Natural killer cell (primary cell): ENCODE results near the gene PLEKHG5. TPM values are rescaled to one million over a fixed set of nuclear protein-coding genes. Genes with fewer than 3 reads are reported as not detected.
A peak's percentile ranks its signal among the peaks of the same experiment; 100 is the strongest.
"Not testable (repeated sequence)": the region's sequence is repeated elsewhere in the genome, so short reads cannot be mapped to it uniquely, and the experiment has no call there.

Experiments
- ATAC-seq, 3 donors: fragments of 150-1000 bp in 2 of 3; fragments of 200-7000 bp in 1 of 3; cut with Tn5 transposase; 1 replicate in 1 of 3; 2 replicates in 2 of 3; pipeline ENCODE4 v1.10.0; 2021; ENCODE audit warnings: mild to moderate bottlenecking in 2 of 3, moderate library complexity in 2 of 3
- DNase-seq, 2 donors: peaks; one replicate each; pipeline versions ENCODE4 v3.0.0 to v3.0.0-alpha.2; 2013 to 2021; ENCODE audit warnings: mixed read lengths in 1 of 2
- H3K27ac ChIP-seq: one replicate; pipeline ENCODE4 v1.5.1; 2013; ENCODE audit warnings: mild to moderate bottlenecking, low read length
- H3K27me3 ChIP-seq: one replicate; pipeline ENCODE4 v1.6.1; 2013; ENCODE audit warnings: low read length; ENCODE audit not compliant: control insufficient read depth, insufficient read depth
- H3K36me3 ChIP-seq: one replicate; pipeline ENCODE4 v1.6.1; 2013; ENCODE audit warnings: low read length; ENCODE audit not compliant: control insufficient read depth, insufficient read depth
- H3K4me1 ChIP-seq: one replicate; pipeline ENCODE4 v1.6.1; 2013; ENCODE audit warnings: low read length; ENCODE audit not compliant: control insufficient read depth, insufficient read depth
- H3K4me3 ChIP-seq: one replicate; pipeline ENCODE4 v1.5.1; 2013; ENCODE audit warnings: low read length
- H3K9me3 ChIP-seq: one replicate; pipeline ENCODE4 v1.6.1; 2013; ENCODE audit warnings: low read length; ENCODE audit not compliant: control insufficient read depth, insufficient read depth
- H3K27ac Mint-ChIP-seq, 2 donors: one replicate each; pipeline ENCODE4 v1.8.0; 2022; ENCODE audit warnings: mild to moderate bottlenecking in 2 of 2, mixed read lengths in 2 of 2, moderate library complexity in 1 of 2
- H3K27me3 Mint-ChIP-seq, 2 donors: one replicate each; pipeline ENCODE4 v1.8.0; 2022; ENCODE audit warnings: low read depth in 2 of 2, mixed read lengths in 2 of 2
- H3K36me3 Mint-ChIP-seq: one replicate; pipeline ENCODE4 v1.8.0; 2022; ENCODE audit warnings: mixed read lengths
- H3K4me1 Mint-ChIP-seq, 2 donors: one replicate each; pipeline ENCODE4 v1.8.0; 2022; ENCODE audit warnings: mixed read lengths in 2 of 2
- H3K4me3 Mint-ChIP-seq: one replicate; pipeline ENCODE4 v1.8.0; 2022; ENCODE audit warnings: mild to moderate bottlenecking, moderate library complexity, mixed read lengths
- H3K9me3 Mint-ChIP-seq, 2 donors: one replicate each; pipeline ENCODE4 v1.8.0; 2022; ENCODE audit warnings: mixed read lengths in 2 of 2
- WGBS: methylation state at CpG from one replicate; pipeline ENCODE4 v1.1.7; 2013; ENCODE audit warnings: missing lambda C conversion rate; ENCODE audit not compliant: insufficient coverage; 5-methylcytosine and 5-hydroxymethylcytosine counted together
- intact Hi-C: fragments of 100-400 bp; cut with micrococcal nuclease; formaldehyde crosslinking; loops from one replicate; pipeline ENCODE4 v1.14.2; 2022
- total RNA-seq, 4 donors: library from RNA; stranded (reverse); fragments of 120-200 nt in 1 of 4; gene quantifications; one replicate each; pipeline versions ENCODE4 v1.2.3 to v1.2.4, GENCODE V29; 2013 to 2022
- TF ChIP-seq, protein P1 (sequence below): fragments of 200-600 bp; IDR thresholded peaks from one replicate; pipeline ENCODE4 v1.8.0; 2022; ENCODE audit warnings: antibody characterized with exemption

The PLEKHG5 gene
- total RNA-seq, 3 donors from 2014 or later (not counting 1 experiment from before 2014, with no cell fraction given): 0.16 to 1.1 (median 0.54) TPM

DNA sequence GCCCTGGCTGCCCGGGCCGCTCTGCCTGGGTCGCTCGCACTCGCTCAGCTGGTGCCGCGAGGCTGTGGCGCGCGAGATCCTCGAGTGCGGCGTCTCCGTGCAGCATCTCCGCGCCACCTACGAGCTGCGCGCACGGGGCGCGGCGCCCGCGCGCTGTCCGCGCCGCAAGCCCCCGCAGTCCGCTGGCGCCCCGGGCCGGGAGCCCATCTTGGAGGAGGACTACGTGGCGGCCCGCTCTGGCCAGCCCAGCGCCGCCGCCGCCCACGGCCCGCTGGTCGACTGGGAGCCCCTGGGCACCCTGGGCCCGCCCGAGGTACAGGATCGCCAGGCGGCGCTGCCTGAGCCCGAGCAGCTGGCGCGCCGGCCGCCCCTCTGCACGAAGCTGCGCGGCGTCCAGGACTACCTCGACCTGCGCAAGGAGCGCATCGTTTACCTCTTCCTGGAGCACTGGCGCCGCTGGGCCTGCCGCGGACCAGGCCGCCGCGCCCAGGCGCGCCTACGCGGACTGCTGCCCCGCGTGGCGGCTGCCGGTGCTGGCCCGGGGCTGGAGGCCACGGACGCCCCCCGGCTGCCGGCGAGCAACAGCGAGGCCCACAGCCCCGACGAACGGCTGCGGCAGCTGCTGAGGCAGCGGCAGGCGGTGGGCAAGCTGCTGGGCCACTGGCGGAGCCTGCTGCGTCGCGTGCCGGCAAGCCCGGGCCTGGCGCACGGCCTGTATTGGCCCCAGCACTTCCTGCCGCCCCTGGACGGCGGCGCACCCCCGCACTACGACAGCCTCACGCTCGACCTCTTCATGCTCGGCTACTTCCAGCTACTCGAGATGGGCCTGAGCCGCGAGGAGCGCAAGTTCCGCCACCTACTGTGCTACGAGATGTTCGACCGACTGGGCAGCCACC is 36.4 kb downstream of the PLEKHG5 start:
- no peaks in the 10 kb centered on the region for H3K36me3 Mint-ChIP-seq
- no peak overlapping the region for H3K4me3 ChIP-seq
- H3K27me3 Mint-ChIP-seq: peaks cover 22 to 28% of the 10 kb centered on the region in 2 donors
- peaks cover 8% of the 10 kb centered on the region for H3K4me1 ChIP-seq
- peak in 1 of 2 donors; percentile 71 for DNase-seq
- H3K9me3 Mint-ChIP-seq: no peaks in the 10 kb centered on the region
- ATAC-seq: peak; percentile 23 to 40 (median 29)
- H3K9me3 ChIP-seq: no peaks in the 10 kb centered on the region
- 6% methylated on average over 115 of the region's 115 CpGs for WGBS
- no peaks in the 10 kb centered on the region for H3K27me3 ChIP-seq
- no peak overlapping the region for H3K4me3 Mint-ChIP-seq
- TF ChIP-seq, protein P1, sequence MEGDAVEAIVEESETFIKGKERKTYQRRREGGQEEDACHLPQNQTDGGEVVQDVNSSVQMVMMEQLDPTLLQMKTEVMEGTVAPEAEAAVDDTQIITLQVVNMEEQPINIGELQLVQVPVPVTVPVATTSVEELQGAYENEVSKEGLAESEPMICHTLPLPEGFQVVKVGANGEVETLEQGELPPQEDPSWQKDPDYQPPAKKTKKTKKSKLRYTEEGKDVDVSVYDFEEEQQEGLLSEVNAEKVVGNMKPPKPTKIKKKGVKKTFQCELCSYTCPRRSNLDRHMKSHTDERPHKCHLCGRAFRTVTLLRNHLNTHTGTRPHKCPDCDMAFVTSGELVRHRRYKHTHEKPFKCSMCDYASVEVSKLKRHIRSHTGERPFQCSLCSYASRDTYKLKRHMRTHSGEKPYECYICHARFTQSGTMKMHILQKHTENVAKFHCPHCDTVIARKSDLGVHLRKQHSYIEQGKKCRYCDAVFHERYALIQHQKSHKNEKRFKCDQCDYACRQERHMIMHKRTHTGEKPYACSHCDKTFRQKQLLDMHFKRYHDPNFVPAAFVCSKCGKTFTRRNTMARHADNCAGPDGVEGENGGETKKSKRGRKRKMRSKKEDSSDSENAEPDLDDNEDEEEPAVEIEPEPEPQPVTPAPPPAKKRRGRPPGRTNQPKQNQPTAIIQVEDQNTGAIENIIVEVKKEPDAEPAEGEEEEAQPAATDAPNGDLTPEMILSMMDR: no peak
- H3K36me3 ChIP-seq: no peaks in the 10 kb centered on the region
- peaks cover 7 to 15% of the 10 kb centered on the region in 2 donors for H3K4me1 Mint-ChIP-seq
- no peak overlapping the region for H3K27ac ChIP-seq
- no peak overlapping the region for H3K27ac Mint-ChIP-seq
- intact Hi-C loops: no loop called here

DNA sequence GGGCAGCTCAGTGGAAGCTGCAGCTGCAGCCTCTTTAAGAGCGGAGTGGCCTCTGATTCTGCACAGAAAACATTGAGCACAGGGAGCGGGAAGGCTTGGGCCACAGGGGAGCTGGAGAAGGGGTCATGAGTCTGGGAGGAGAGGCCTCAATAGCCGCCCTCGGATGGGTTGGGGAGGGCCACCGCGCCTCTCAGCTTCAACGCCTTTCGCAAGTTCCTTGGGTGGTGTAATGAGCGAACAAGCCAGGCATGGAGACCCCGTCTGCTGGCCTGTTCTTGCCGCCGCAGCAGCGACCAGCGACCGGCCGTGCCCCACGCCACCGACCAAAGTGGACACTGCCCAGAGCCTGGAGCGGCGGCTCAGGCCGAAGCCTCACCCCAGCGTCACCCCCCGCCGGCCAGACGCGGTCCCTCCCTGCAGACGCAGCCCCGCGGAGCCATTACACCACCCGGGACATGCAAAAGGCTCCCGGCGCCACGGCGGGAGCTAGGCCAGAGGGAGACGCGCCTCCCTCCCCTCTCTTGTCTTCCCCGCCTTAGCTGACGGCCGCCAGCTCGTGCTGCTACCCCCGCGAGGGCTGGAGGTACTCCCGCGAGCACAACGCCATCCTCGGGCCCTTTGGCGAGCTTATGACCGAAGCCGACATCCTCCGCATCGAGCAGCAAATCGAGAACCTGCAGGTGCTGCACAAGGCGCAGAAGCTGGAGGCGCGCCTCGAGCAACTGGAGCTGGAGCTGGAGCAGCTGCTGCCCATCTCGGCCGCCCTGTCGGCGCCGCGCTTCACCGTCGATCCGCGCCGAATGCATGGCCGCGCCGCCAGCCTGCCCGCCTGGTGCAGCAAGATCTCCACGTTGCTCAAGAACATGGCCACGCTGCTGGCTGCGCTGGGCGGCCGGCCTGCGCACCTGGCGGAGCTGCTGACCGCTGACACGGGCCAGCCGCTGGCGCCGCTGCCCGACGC is 37.3 kb downstream of the PLEKHG5 start:
- H3K27ac Mint-ChIP-seq, H3K27me3 ChIP-seq, H3K4me3 ChIP-seq, H3K9me3 Mint-ChIP-seq, H3K4me3 Mint-ChIP-seq, H3K4me1 ChIP-seq, H3K4me1 Mint-ChIP-seq, intact Hi-C loops, DNase-seq, H3K27ac ChIP-seq, ATAC-seq, H3K9me3 ChIP-seq, H3K36me3 Mint-ChIP-seq, H3K36me3 ChIP-seq: not testable (repeated sequence)
- WGBS: 17% methylated on average over 85 of the region's 85 CpGs
- peaks cover 22 to 36% of the 10 kb centered on the region in 2 donors for H3K27me3 Mint-ChIP-seq

DNA sequence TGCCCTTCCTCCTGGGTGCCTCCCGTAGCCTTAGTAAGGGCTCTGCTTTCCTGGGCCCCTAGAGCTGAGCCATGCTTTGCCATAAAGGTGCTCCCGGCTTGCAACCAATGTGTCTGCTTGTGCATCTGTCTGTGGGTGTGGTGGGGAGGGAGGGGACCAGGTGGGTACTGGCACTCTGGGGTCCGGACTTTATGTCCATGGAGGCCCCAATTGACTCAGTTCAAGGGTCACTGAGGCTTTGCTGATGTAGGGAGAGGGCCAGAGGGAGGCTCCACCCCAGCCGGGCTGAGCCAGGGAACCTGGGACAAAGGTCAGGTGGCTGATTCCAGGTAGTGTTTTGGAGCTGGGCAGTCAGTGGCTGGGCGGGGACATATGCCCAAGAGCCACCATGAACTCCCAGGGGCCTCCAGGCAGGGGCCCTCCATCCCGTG is 40.5 kb downstream of the PLEKHG5 start:
- Histone ChIP-seq H3K27me3 (peaks cover 17% of the 10 kb centered on the region), H3K27ac (no peak overlapping the region), H3K36me3 (no peaks in the 10 kb centered on the region), H3K4me3 (no peak overlapping the region), H3K4me1 (peaks cover 25% of the 10 kb centered on the region), H3K9me3 (no peaks in the 10 kb centered on the region)
- Mint-ChIP-seq H3K27ac (no peak overlapping the region), H3K36me3 (no peaks in the 10 kb centered on the region), H3K4me1 (peaks cover 0 to 11% of the 10 kb centered on the region in 2 donors), H3K9me3 (no peaks in the 10 kb centered on the region), H3K4me3 (no peak overlapping the region), H3K27me3 (peaks cover 10 to 35% of the 10 kb centered on the region in 2 donors)
- DNase-seq (no peak), ATAC-seq (no peak)
- 72% methylated on average over 6 of the region's 6 CpGs for WGBS
- intact Hi-C loops: no loop called here
- TF ChIP-seq, protein P1: no peak

DNA sequence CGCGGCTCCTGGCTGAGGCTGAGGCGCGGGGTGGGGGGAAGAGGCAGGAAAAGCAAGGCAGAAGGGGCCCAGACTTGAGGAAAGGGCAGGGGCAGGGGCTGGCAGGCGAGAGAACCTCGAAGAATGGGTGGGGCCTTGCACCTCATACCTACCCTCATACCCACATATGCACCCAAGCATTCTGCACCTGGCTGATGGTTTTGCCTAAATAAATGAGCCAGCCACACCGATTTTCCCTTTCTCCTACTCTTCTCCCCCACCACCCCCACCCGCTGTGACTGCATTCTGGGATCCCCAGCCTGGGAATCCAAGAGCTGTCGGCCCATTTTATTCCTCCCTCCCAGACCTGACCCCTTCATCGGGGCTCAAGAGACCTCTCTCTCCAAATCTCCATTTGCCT is 41.0 kb downstream of the PLEKHG5 start:
- H3K9me3 ChIP-seq, H3K4me3 Mint-ChIP-seq, H3K36me3 Mint-ChIP-seq, H3K9me3 Mint-ChIP-seq, intact Hi-C loops, H3K27ac Mint-ChIP-seq, H3K27ac ChIP-seq, H3K4me3 ChIP-seq, DNase-seq, ATAC-seq, H3K36me3 ChIP-seq: not testable (repeated sequence)
- peaks cover 0 to 11% of the 10 kb centered on the region in 2 donors for H3K4me1 Mint-ChIP-seq
- Histone ChIP-seq H3K27me3 (peaks cover 17% of the 10 kb centered on the region), H3K4me1 (peaks cover 25% of the 10 kb centered on the region)
- H3K27me3 Mint-ChIP-seq: peaks cover 10 to 35% of the 10 kb centered on the region in 2 donors
- WGBS: 30% methylated on average over 8 of the region's 10 CpGs
